ENCODE data around the gene APP.
A peak's percentile ranks its signal among the peaks of the same experiment; 100 is the strongest.
"Not testable (repeated sequence)": the region's sequence is repeated elsewhere in the genome, so short reads cannot be mapped to it uniquely, and the experiment has no call there.

APP gene

DNA sequence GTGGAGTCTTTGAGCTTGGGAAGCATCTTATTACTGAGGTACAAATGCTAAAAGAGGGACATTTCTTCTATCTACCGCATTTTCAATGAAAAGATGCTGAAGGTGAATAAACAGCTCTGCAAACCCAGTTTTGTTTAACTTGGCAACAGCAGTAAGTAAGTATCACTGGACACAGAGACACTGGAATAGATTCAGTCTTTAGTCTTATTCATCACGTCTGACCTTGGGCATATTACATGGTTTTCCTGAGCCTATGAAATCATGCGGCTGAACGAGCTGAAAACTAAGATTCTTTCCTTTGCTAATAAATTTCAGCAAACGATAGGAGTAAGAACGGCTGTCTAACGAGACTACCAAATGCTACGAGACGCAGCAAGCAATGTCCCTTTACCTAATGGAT lies 228.4 kb downstream of the APP start:
- no peak for DNase-seq (ENCODE audit: low spot score)

DNA sequence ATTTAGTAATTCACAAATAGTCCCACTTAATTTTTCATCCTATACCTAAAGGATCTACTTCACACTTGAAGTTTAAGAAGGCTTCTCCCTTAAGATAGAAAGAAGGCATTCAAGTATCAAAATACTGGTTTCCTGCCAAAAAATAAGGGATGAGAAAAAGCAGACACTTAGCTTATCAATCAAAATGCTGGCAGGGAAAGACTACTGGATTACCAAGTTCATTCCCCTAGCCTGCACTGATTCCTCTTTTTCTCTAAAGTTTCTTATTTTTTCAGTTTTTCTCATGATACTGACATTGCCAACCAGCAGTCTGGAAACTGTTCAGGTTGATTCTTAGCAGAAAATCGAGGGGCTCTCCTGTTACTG lies 231.2 kb downstream of the APP start:
- DNase-seq (ENCODE audit: low spot score): no peak

DNA sequence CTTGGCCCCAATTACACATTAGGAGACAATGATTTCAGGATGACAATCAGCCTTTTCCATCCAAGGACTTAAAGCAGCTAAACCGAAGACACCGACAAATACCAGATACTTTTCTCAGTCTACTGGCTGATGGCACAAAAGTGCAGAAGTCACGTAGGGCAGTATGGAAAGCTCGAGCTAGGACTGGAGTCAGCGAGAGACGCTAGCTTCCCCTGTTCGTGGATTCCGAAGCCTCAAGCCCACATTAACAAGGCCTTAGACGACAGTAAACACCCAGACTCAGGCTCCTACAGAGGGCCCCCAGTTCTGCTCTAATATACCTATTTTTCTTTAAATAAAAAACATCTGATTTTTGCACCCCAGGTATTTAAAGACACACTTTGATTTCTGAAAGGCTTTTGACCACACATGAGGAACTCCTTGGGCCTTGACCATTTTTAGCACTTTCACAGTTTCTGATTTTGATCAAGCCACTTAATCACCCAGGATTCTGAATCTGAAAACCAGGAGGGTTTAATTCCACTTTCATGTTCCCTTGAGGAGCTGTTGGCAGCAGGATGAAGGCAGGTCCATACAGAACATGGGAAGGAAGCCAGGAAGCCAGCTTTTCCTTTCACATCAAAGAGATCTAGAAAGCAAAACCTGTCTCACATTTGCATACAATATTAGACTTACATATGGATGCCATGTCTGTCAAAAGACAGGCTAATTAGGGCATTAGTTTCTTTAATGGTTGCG lies 231.7 kb downstream of the APP start:
- DNase-seq (ENCODE audit: low spot score): no peak

- DNase-seq (ENCODE audit: low spot score): no peak
These were observed 233.8 kb downstream of the APP start for GRCh38 chr21:25936776-25937175.

- DNase-seq (ENCODE audit: low spot score): no peak
These were observed 235.8 kb downstream of the APP start for GRCh38 chr21:25934771-25935224.

DNA sequence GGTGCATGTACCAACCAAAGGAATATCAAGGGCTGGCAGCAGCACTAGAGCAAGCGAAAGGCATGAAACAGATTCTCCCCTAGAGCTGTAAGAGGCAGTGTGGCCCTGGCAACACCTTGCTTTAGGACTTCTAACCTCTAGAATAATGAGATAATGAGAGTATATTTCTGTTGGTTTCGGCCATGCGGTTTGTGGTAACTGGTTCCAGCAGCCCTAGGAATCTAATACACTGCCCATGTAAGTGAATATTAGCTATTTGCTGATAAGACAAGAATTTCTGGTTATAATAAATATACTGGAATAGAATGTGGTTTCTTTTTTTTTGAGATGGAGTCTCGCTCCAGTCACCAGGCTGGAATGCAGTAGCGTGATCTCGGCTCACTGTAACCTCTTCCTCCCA lies 236.4 kb downstream of the APP start:
- DNase-seq (ENCODE audit: low spot score): no peak

- DNase-seq (ENCODE audit: low spot score): no peak
These were observed 238.8 kb downstream of the APP start for GRCh38 chr21:25931765-25932164.

GRCh38 chr21:25929856-25930520 lies 240.6 kb downstream of the APP start:
- peak; percentile 68 for DNase-seq (ENCODE audit: low spot score)

- no peak for DNase-seq (ENCODE audit: low spot score)
These were observed 243.2 kb downstream of the APP start for GRCh38 chr21:25927195-25927880.

DNA sequence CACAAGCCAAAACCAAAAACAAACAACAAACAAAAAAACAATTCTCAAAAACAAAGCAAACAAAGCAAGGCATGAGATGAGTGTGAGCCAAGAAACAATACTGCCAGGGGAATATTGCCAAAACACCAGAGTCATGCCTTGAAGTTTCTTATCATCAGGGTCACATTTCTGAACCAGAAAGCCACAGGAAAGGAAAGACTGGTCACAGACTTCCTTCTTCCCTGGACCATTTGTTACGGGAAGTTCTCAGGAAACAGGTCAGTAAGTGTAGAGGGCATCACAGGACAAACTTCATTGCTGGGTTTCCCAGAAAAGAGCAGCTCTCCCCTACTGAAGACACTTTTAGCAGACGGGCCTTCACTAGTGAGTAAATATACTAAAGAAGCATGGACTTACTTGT lies 244.6 kb downstream of the APP start:
- DNase-seq (ENCODE audit: low spot score): peak; percentile 76

- peak; percentile 85 for DNase-seq (ENCODE audit: low spot score)
These were observed 245.3 kb downstream of the APP start for GRCh38 chr21:25925064-25925800.

- not testable (repeated sequence) for DNase-seq (ENCODE audit: low spot score)
These were observed 252.4 kb downstream of the APP start for GRCh38 chr21:25918152-25918551.

- no peak for DNase-seq (ENCODE audit: low spot score)
These were observed 254.3 kb downstream of the APP start for GRCh38 chr21:25916226-25916625.

DNA sequence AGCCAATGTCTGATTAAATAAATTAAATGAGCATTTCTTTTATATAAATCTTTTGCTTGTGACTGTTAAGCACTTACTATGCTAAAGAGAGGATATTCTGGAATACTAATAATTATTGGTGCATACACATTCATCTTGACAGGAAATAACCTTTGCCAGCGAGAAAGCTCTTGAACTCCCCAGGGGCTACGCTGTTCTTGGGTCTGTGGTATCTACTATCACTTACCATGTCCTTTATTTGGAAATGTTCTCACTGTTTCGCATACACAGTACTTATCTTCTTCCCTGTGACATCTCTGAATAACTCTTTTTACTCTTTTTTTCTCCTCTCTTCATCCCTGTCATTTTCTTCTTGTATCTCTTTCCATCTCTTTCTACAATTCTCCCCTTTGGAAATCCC lies 257.1 kb downstream of the APP start:
- DNase-seq (ENCODE audit: low spot score): no peak

DNA sequence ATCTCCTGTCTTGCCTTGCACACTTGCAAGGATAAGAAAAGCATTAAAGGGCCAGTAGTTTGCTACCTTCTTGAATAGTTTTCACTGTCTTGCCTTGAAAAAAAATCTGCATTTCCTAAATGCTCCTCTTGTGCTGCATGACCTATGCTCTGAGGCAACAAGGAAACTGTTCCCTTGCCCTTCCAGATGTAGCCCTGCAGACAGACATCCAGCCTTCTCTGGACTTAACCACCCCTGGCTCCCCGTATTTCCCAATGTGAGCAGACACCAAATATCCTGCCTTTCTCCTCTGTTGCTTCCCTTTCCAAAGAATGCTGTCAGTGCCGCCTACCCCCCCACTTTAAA lies 258.2 kb downstream of the APP start:
- DNase-seq (ENCODE audit: low spot score): no peak

- no peak for DNase-seq (ENCODE audit: low spot score)
These were observed 258.7 kb downstream of the APP start for GRCh38 chr21:25911730-25912401.

GRCh38 chr21:25910809-25911208 lies 259.8 kb downstream of the APP start:
- DNase-seq (ENCODE audit: low spot score): no peak

DNA sequence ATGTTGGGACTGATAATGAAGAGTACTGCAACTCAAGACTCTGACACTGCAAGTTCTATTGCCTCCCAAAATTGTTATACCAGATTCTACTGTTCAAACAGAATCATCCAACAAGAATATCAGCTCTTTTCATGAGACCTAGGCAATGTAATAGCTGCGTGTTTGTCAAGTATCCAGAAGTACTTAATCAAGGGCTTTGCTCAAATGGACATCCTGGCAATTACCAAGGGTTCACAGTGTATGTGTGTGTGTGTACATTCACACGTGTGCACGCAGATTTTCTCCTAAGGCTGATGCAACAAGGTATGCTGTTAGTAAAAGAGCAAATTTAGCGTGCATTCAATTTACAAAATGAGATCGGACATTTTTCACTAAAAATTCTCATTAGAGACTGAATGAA lies 261.2 kb downstream of the APP start:
- DNase-seq (ENCODE audit: low spot score): no peak

DNA sequence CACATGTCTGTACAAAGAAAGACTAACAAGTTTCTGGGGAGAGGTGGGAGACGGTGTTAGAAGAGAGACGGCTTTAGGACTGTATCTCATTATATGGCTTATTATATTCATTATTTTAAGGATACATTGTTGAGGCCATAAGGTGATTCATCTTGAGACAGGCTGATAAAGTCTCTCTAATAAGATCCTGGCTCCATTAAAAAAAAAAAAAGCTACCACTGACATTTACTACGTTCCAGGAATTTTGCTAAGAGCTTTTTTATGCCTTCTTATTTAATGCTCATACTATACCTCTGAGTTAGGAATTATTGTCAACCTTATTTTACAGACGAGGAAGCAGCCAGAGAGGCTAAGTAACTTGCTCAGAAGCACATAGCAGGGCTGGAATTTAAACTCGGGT lies 262.1 kb downstream of the APP start:
- DNase-seq (ENCODE audit: low spot score): no peak

DNA sequence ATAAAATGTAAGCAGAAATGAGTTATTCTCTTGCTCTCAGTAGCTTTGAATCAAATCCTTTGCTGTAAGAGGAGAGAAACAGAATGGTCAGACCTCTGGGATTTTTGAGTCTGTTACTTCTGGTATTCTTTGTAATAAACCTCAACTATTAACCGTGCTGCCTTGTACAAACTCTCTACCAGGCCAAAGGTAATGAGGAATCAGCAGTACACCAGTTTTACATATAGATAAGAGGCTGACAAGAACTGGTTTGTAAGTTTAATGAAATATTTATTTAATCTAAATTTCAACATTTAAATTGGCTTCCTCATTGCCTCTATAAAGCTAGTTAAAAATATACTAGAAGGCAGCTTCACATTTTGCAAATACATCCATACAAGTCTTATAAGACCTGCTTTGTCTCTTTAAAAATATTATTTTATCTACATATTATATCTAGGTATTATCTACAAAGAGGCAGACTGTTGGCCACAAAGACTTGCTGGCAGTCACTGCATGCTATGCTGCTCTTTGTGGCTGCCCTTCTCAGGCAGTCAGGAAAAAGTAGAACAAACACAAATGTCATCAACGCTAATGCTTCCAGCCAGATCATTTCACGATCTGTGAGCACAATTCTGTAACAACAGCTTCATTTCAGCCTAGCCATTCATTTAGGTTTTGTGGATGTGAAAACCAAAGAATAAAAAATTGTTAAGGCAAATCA lies 262.8 kb downstream of the APP start:
- no peak for DNase-seq (ENCODE audit: low spot score)

- no peak for DNase-seq (ENCODE audit: low spot score)
These were observed 264.0 kb downstream of the APP start for GRCh38 chr21:25906587-25906986.

All from putamen (tissue), 1 donor.